HG02571 (cell line): ENCODE measurements around the gene MAGIX.

Experiments used
- ATAC-seq: cut with Tn5 transposase; IDR thresholded peaks from one replicate; pipeline ENCODE4 v1.9.1; 2021; ENCODE audit warnings: mild to moderate bottlenecking, moderate library complexity; ENCODE audit not compliant: unreplicated experiment

Gene MAGIX

DNA sequence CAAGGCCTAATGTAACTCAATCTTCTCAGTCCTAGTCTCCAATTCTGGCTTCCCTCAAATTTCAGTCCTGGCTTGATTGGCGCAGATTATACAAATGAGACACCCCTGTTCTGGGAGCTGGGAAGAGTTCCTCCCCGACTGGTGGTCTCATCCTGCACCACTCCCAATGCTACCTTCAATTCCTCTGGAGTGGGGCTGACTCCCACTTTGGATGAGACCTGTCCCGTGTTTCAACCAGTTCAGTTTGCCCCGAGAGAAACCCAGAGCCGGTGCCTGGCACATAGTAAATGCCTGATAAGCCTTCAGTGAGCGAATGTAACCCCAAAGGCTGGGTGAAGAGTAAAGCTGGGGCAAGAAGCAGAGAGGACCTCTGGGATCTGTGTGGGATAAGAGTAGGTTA is 41.5 kb downstream of the MAGIX start:
- ATAC-seq, result no peak

DNA sequence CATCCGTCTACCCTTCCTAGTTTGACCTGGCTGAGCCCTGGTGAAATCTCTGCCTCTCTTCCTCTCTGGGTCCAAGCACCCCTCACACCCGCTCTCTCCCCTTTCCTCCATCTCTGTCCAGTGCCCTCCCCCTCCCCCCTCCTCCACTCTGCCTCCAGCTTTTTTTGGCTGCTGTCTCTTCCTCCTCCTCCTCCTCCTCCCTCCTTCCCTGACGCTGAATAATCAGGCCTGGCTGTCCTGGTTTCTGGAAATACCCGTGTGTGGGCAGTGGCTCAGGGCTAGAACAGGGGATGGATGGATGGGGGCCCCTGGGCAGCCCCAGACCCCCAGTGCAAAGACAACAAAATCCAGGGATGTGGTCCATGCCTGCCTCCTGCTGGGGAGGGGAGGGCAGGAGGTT is 42.2 kb downstream of the MAGIX start:
- ATAC-seq, result no peak

DNA sequence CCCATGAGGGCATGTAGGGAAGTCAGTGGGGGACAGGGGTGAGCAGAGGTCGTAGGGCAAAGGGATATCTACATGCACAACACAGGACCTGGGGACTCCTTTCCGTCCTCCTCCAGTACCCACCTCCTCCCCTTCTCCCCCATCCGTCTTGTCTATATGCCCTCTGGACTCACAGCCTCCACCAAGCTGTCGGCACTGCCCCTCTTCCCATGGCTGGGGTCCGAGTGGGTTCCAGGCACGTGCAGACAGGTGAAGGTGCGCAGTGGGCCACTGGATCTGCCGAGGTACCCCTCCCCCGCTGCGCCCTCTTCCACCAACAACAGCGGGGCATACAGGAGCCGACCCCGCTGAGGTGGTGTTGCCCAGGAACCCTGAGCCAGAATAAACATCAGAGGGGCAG is 42.9 kb downstream of the MAGIX start:
- no peak for ATAC-seq

DNA sequence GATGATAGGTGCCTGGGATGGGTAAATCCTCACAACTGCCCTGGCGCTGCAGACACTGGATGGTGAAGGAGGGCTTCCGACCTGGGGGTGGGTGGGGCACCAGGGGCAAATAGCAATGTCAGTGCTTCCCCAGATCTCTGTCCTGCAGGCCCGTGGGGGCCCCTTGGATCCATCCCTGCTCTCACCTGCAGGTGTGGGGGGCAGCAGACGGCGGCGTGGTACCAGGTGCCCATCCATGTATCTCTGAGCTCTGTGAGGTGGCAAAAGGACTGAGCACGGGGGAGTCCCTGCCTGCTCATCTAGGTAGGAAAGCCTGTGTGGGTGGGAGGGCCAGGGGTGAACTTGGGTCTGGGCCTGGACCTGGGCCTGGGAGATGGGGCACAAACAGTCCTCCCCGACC is 44.0 kb downstream of the MAGIX start:
- ATAC-seq, result no peak

DNA sequence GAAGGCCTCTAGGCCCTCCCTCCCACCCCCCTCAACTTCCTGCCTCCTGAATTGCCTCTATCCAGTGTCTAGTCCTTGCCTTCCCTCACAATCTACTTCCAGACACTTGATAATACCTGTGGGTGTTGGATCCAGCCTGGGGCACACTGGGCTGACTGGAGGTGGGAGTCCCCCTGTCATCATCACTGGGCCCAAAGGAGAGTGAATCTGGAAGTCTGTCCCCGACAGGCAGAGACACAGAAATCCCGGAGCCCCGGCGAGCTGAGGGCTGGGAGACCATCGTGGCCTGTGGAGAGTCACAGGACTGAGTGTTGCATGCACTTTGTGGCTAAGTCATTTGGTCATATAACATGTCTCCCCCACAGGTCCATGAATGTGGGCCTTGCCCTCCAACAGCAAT is 45.8 kb downstream of the MAGIX start:
- no peak for ATAC-seq

DNA sequence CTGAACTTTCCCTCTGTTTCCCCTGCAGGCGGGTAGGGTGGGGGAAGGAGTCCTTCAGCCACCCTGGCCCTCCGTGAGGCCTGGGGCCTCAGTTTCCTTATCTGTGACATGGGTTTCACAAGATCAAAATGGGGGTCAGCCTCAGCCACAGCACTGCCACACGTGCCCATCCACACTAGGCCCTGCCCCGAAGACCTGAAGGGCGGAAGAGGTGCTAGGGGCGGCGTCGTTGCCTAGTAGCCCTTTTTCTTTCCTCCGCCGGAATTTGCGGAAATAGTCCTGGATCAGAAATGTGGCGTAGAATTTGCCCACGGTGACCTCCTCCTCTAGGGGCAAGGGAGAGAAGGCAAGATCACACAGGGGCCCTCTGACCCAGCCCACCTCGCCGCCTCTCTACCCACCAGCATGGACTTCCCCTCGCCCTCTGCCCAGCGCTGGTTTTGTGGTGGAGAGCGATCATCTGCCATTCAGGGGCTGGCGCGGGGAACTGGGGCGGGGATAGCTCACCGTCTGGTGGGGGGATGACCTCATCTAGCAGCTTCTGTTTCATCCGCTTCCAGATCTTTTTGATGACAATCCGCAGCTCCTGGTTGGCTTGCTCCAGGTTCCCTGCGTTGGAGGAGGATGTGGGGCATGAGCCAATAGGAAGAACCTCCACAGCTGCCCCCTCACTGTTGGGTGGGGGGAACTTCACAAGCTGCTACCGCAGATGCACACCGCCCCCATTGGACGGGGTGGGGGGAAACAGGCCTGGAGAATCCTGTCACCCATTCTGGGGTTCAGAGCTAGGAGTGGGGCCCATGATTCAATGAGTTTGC is 47.1 kb downstream of the MAGIX start:
- no peak for ATAC-seq

DNA sequence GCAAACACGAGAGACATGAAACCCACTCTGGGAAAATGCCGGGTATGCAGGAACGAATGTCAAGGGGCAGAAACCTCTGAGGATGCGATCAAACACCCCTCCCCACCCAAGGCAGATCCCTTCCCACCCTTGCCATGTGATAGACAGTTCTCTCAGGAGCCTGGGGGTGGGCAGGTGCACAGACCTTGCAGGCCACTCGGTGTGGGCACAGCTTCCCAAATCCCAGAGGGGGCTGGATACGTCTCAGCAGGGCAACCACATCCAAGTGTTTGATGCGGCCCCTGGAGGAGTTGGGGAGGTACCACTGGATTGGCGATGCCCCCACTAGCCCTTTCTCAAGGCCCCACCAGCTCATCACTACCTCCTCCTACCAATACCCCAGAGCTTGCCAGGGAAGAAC is 47.8 kb downstream of the MAGIX start:
- ATAC-seq, result no peak

DNA sequence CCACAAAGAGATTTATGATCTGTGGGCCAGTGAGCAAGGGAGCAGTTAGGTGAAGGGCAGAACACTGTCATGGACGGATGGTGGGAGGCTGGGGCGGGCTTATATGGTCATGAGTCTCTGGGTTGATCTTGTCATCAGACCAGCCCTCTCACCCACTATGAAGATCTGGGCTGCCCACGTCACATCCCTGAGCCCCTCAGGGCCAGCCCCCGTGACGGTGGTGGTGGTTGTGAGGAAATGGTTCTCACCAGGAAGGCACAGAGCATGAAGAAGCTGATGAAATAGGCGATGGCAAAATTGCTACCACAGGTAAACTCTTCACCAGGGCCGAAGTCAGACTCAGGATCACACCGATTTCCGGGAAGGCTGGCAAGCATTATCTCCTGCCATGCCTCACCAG is 48.5 kb downstream of the MAGIX start:
- no peak for ATAC-seq

DNA sequence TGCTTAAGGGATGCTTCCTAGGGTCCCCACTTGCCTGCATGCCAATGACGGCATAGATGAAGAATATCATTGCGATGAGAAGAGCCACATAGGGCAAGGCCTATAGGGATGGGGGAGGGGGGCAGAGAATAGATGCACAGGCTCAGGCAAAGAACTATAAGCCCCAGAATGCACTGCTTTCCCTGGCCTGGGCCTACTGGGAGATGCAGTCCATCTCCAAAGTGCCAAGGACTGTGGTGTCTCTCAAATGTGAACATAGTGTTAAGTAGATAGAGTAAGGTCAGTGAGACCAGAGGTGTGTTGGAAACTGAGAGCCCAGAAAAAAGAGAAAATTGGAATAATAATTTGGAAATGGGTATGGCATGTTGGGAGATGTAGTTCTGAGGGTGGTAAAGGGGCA is 49.7 kb downstream of the MAGIX start:
- no peak for ATAC-seq

DNA sequence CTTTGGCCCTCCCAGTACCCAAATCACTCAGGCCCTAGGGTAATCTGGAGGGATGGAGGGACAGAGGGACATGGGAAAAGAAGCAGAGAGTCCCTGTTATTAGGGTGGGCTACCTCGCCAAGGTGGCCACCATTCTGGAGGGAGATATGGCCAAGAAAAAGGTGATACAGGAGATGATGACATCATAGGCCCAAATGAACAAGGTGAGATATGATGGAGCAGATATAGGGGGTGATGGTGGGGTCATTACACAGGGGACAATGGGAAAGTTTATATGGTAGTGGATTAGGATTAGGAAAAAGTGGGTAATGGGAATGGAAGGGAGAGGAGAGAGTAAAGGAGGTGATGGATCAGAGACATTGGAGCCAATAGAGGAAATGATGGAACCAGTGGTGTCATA is 50.3 kb downstream of the MAGIX start:
- ATAC-seq, result no peak

DNA sequence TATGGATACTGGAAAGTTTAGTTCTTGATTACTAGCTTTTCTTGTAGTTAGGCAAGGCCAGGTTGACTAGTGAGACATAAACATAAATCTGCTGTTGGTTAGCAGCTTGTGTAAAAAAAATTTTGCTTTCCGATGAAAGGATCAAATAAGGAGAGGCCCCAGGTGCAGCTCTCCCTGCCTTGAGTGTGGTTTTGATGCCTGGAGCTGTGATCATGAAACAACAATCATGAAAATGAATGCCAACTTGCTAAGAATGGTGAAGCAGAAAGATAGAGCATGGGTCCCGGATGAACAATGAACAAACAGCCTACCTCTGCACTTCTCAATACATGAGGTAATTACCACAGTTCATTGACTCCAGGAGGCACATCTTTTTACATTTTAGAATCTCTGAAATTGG is 51.9 kb downstream of the MAGIX start:
- ATAC-seq, result no peak

DNA sequence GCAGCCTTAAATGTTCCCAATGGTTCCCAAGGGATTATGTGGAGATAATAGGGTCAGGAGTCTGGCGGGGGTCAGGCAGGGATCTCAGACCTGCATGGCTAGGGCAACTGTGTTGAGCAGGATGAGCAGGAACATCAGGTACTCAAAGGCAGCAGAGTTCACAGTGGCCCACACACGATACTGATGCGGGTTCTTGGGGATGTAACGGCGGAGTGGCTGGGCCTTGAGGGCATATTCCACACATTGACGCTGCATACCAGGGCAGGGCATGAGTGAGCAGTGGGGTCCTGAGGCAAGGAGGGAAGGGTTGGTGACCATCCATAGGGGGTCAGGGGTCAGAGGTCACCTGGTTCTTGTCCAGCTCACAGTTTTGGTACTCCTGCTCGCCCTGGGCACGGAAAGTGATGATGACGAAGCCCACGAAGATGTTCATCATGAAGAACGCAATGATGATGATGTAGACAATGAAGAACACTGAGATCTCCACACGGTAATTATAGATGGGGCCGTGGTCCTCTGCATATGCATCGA is 52.5 kb downstream of the MAGIX start:
- no peak for ATAC-seq
